Renal pelvis (tissue), 12 donors: Measurements from ENCODE around the gene SEC14L2. TPM values are rescaled to one million over a fixed set of nuclear protein-coding genes. Genes with fewer than 3 reads are reported as not detected.

Experiments used
- DNase-seq: peaks from one replicate; pipeline ENCODE4 v3.0.0-alpha.2; 2013
- long read RNA-seq, 16 experiments: transcript quantifications; one replicate each; lab custom pipeline, GENCODE V29; 2026
- polyA plus RNA-seq, 3 donors: library from polyadenylated mRNA; unstranded; fragments of 120-200 nt; gene quantifications; one replicate each; pipeline ENCODE4 v1.2.1, GENCODE V29; 2013; ENCODE audit not compliant: insufficient read length in 3 of 3

Gene SEC14L2
- 1 to 10 TPM; 6.0 to 8.1 (median 7.4) TPM for polyA plus RNA-seq
- long read RNA-seq, donor 1, full-length matches to known transcripts, result 5 of 5 reads
- long read RNA-seq, donor 1, partial matches to known transcripts, result 0 of 5 reads
- long read RNA-seq, donor 1, other reads (novel, unspliced or antisense), result 0 of 5 reads
- long read RNA-seq, donor 2, full-length matches to known transcripts, result 2 of 2 reads
- long read RNA-seq, donor 2, partial matches to known transcripts, result 0 of 2 reads
- long read RNA-seq, donor 2, other reads (novel, unspliced or antisense), result 0 of 2 reads
- long read RNA-seq, donor 3, result 0 reads
- long read RNA-seq, donor 4, result 0 reads
- long read RNA-seq, donor 5, full-length matches to known transcripts, result 1 of 1 reads
- long read RNA-seq, donor 5, partial matches to known transcripts, result 0 of 1 reads
- long read RNA-seq, donor 5, other reads (novel, unspliced or antisense), result 0 of 1 reads
- long read RNA-seq, donor 6, full-length matches to known transcripts, result 4 of 4 reads
- long read RNA-seq, donor 6, partial matches to known transcripts, result 0 of 4 reads
- long read RNA-seq, donor 6, other reads (novel, unspliced or antisense), result 0 of 4 reads
- long read RNA-seq, donor 7, full-length matches to known transcripts, result 2 of 2 reads
- long read RNA-seq, donor 7, partial matches to known transcripts, result 0 of 2 reads
- long read RNA-seq, donor 7, other reads (novel, unspliced or antisense), result 0 of 2 reads
- long read RNA-seq, donor 8, full-length matches to known transcripts, result 1 of 1 reads
- long read RNA-seq, donor 8, partial matches to known transcripts, result 0 of 1 reads
- long read RNA-seq, donor 8, other reads (novel, unspliced or antisense), result 0 of 1 reads
- long read RNA-seq, donor 9, full-length matches to known transcripts, result 2 of 2 reads
- long read RNA-seq, donor 9, partial matches to known transcripts, result 0 of 2 reads
- long read RNA-seq, donor 9, other reads (novel, unspliced or antisense), result 0 of 2 reads
- long read RNA-seq, donor 10, result 0 reads
- long read RNA-seq, donor 11, result 0 reads
- long read RNA-seq, donor 12, full-length matches to known transcripts, result 3 of 3 reads
- long read RNA-seq, donor 12, partial matches to known transcripts, result 0 of 3 reads
- long read RNA-seq, donor 12, other reads (novel, unspliced or antisense), result 0 of 3 reads
- long read RNA-seq, donor 13, result 0 reads
- long read RNA-seq, donor 14, full-length matches to known transcripts, result 1 of 1 reads
- long read RNA-seq, donor 14, partial matches to known transcripts, result 0 of 1 reads
- long read RNA-seq, donor 14, other reads (novel, unspliced or antisense), result 0 of 1 reads
- long read RNA-seq, donor 15, result 0 reads
- long read RNA-seq, donor 16, partial matches to known transcripts, result 0 of 1 reads
- long read RNA-seq, donor 16, other reads (novel, unspliced or antisense), result 0 of 1 reads

GRCh38 chr22:30396871-30397655 lies at the start of gene SEC14L2:
SEC14L2 (plus strand) TSS chr22:30397018; CDS start chr22:30397117, 99 bp downstream.
- DNase-seq, result no peak

DNA sequence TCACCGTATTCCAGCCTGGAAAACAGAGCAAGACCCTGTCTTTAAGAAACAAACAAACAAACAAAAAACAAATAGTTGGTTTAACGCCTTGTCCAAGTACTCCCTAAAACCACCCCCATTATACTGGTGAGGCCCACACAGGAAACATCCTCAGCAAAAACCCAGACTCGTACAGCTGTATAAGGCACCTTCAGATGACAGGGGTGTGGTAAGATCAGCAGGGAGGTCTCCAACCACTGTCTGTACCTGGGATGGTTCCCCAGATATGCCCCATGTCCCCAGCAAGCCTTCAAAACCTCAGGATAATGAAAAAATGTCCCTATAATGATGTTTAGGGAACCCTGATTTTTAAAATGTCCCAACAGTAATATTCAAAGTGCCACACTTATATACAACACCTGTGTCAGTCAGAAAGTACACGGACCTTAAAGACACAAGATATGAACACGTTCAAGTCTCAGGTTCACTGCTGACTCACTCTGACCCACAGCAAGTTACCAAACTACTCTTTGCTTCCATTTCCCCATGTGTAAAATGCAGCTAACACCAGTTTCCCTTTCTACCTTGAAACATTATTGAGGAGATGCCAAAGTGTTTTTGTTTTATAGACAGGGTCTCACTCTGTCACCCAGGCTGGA lies 49.4 kb upstream of the SEC14L2 start:
- DNase-seq, result no peak

GRCh38 chr22:30348404-30348803 lies 48.4 kb upstream of the SEC14L2 start:
- no peak for DNase-seq

GRCh38 chr22:30348809-30349208 lies 48.0 kb upstream of the SEC14L2 start:
- no peak for DNase-seq

DNA sequence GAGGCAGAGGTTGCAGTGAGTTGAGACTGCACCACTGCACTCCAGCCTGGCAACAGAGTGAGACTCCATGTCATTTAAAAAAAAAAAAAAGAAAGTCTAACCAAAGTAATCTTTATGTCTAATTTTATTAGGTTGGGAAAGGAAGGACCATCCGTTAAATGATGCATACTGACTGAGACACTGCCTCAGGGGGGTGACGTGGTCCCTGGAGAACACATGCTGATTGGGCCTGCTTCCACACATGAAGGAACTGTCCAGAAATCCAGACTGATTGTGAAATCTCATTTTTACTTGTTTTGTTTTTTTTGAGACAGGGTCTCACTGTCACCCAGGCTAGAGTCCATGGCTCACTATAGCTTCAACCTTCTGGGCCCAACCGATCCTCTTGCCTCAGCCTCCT lies 45.6 kb upstream of the SEC14L2 start:
- no peak for DNase-seq

DNA sequence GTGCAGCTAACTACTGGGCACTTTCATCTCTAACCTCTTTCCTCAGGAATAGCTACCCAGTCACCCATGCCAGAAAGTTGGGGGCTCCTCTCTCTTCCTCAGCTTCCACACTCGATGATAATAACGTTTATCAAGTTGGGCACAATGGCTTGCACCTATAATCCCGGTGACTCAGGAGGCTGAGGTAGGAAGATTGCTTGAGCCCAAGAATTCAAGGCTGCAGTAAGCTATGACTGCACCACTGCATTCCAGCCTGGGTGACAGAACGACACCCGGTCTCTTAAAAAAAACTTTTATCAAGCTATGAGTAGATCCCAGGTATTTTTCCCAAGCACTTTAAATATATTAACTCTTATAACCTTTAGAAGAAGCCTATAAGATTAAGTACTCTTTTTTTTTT lies 42.2 kb upstream of the SEC14L2 start:
- DNase-seq, result no peak

GRCh38 chr22:30356449-30357235 lies 40.2 kb upstream of the SEC14L2 start, which contains the start of the genes CCDC157 and SF3A1:
CCDC157 (plus strand) TSS chr22:30357007; CDS start chr22:30366001, 8,994 bp downstream.
SF3A1 (minus strand) TSS chr22:30356894; CDS start chr22:30356792, 102 bp downstream.
- peak; percentile 92 for DNase-seq

GRCh38 chr22:30357236-30357570 lies 39.6 kb upstream of the SEC14L2 start:
- no peak for DNase-seq

- no peak for DNase-seq
Observed at GRCh38 chr22:30357650-30358215, 39.1 kb upstream of the SEC14L2 start.

- no peak for DNase-seq
Observed at GRCh38 chr22:30358541-30358940, 38.3 kb upstream of the SEC14L2 start.

DNA sequence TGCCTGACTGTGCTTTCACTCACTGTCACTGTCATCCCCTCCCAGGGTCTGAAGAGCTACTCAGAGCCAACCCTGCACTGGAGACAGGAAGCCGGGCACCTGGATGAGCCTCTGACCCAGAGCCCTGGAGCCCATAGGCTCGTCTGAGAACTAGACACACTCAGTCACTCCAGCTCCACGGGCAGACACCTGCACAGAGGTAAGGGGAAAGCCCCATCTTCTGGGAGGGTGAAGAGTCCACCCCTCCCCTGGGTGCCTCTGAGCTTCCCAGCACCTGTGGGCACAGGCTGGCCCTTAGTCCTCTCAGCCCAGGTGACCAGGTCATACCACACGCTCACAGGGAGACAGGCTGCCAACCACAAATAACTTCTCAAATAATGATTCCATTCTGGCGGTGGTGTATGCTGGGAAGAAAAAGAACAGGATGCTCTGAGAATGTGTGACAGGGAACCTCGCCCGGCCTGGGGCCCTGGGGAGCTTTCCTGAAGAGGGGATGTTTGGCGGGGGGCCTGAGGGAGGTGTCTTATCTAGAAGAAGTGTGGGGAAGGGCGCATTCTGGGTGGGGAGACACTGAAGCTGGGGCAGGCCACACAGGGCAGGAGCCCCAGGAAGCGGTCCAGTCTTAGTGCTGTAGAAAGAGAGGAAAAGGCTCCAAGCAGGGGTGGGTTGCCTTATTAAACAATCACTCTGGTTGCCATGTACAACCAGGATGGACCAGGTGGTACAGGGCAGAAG lies 34.7 kb upstream of the SEC14L2 start:
- DNase-seq, result no peak

GRCh38 chr22:30362651-30363281 lies 34.1 kb upstream of the SEC14L2 start:
- DNase-seq, result no peak

DNA sequence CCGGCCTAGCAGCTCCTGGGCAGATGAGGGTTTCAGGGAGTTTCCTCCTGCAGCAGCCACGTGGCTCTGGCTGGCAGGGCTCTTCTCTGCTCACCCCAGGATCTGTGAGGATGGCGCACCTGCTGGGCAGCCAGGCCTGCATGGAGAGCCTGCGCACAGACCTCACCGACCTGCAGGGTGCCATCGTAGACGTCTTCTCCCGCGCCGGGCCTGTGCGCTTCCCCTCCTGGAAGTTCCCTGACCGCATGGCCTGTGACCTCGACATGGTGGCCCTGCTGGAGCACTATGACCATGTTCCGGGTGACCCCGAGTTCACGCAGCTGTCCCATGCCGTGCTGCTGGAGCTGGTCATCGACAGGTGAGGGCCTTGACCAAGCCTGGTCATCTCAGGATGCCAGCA lies 30.9 kb upstream of the SEC14L2 start:
- DNase-seq, result no peak

DNA sequence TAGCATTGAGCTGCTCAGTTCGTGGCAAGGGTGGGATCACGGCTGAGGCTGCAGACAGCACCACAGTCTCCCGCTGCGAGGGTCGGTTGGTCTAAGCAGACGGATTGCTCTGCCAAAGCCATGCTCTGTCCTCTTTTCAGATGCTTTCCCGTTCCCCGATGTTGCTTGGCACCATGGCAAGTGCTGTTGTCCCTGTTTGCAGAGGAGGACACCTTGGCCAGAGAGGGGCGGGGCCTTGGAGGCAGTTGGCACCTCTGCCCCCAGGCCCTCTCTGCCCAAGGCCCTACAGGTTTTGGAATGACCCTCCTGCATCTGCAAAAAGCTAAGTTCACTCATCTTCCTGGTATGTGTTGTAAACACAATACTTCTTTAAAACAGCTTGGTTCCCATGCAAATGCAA lies 28.4 kb upstream of the SEC14L2 start:
- DNase-seq, result no peak

DNA sequence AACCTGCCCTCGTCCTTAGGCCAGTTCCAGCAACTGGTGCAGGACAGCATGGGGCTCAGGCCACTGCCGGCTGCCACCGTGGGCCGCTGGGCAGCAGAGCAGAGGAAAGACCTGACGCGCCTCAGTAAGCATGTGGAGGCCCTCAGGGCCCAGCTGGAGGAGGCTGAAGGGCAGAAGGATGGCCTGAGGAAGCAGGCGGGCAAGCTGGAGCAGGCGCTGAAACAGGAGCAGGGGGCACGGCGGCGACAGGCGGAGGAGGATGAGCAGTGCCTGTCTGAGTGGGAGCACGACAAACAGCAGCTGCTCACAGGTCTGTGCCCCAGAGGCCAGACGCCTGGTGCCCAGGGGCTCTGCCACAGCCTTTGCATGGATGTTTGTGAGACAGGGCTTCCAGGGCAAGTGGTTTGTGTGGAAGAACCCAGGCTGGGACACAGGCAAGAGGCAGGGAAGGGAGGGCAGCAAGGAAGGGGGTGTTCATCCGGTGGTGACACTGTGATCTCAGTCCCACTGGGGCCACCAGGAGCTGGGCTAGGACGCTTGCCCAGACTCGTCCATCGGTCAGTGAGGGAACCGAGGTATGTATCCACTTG lies 26.1 kb upstream of the SEC14L2 start:
- DNase-seq, result peak; percentile 68

DNA sequence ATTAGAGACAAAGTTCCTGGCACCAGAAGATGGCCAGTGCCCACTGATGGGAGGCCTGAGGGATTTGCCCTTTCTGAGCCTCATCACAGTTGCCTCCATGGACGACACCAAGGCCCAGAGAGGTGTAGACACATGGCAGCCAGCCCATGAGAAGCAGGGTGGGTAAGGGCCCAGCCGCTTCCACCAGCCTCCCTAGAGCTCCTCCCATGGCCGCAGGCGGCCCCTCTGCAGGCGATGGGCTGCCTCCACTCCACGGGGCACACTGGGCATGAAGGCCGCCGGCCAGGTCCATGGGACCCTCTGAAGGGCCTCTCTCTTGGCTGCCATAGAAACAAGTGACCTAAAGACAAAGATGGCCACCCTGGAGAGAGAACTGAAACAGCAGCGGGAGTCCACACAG lies 25.5 kb upstream of the SEC14L2 start:
- DNase-seq, result no peak

DNA sequence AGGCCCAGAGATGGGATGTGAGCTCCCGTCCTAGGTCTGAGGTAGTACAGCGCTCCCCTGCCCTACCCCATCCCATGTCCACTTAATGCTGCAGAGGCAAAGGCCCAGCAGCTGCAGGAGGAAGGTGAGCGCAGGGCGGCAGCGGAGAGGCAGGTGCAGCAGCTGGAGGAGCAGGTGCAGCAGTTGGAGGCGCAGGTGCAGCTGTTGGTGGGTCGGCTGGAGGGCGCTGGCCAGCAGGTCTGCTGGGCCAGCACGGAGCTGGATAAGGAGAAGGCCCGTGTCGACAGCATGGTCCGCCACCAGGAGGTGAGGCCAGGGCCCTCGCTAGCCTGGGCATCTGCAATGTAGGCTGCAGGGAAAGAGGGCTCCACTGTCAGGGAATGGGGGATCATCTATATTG lies 24.8 kb upstream of the SEC14L2 start:
- DNase-seq, result no peak
